ENCODE measurements around the gene FALEC. TPM values are rescaled to one million over a fixed set of nuclear protein-coding genes. Genes with fewer than 3 reads are reported as not detected.

FALEC gene
- total and polyA plus RNA-seq, 2 of the 8 experiments (the other 6 are each of a cell fraction or from before 2014, with no cell fraction given): not detected

DNA sequence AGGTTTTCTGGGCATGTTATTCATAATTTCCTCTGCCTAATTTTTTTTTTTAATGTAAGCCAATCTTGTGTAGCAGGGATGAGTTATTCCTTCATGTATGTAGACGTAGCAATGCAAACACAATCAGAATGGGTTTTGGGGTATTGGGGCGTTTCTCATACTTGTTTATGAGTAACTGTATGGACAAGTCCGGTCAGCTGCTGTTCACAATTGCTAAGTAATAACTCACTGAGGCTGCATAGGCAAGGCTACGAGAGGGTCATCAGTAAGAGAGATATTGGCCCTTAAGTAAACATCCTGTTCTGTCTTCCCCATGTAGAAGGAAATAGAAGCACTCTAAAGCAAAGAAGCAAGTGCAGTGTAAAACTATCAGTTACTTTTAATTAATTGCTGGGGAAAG is 37.8 kb upstream of the FALEC start (continued):
- TF ChIP-seq, protein P1, sequence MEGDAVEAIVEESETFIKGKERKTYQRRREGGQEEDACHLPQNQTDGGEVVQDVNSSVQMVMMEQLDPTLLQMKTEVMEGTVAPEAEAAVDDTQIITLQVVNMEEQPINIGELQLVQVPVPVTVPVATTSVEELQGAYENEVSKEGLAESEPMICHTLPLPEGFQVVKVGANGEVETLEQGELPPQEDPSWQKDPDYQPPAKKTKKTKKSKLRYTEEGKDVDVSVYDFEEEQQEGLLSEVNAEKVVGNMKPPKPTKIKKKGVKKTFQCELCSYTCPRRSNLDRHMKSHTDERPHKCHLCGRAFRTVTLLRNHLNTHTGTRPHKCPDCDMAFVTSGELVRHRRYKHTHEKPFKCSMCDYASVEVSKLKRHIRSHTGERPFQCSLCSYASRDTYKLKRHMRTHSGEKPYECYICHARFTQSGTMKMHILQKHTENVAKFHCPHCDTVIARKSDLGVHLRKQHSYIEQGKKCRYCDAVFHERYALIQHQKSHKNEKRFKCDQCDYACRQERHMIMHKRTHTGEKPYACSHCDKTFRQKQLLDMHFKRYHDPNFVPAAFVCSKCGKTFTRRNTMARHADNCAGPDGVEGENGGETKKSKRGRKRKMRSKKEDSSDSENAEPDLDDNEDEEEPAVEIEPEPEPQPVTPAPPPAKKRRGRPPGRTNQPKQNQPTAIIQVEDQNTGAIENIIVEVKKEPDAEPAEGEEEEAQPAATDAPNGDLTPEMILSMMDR (IDR thresholded peaks at IDR 0.05; ENCODE audit: control extremely low read depth in 1 of 3, insufficient read depth in 1 of 3, low read depth in 1 of 3, low read length in 3 of 3): no peak
- TF ChIP-seq RNF2 (IDR thresholded peaks at IDR 0.05; ENCODE audit: borderline replicate concordance, low read depth, low read length, missing control alignments, poor library complexity, severe bottlenecking) (no peak), POLR2AphosphoS5 (IDR thresholded peaks at IDR 0.05; ENCODE audit: low read depth, low read length) (no peak; the same call in 1 of the 2 replicates), JUN (IDR thresholded peaks at IDR 0.05; ENCODE audit: low read depth, low read length) (no peak), SAP30 (IDR thresholded peaks at IDR 0.05; ENCODE audit: insufficient read depth, insufficient replicate concordance, low read length) (no peak), BCL11A (IDR thresholded peaks at IDR 0.05; ENCODE audit: low read depth in 2 of 2, low read length in 2 of 2) (no peak), TCF12 (IDR thresholded peaks at IDR 0.05; ENCODE audit: low read depth, low read length) (no peak), CREB1 (IDR thresholded peaks at IDR 0.05) (no peak)
